Ovary (tissue), 9 donors: Measurements from ENCODE around the gene POLE3. TPM values are rescaled to one million over a fixed set of nuclear protein-coding genes. Genes with fewer than 3 reads are reported as not detected.
"Not testable (repeated sequence)": the region's sequence is repeated elsewhere in the genome, so short reads cannot be mapped to it uniquely, and the experiment has no call there.

ENCODE experiments used
- DNase-seq, 5 donors: peaks; one replicate each; pipeline ENCODE4 v3.0.0-alpha.2; 2019 to 2020
- H3K27ac ChIP-seq, 2 donors: fragments of 200-600 bp; one replicate each; pipeline versions ENCODE4 v1.5.1 to v1.8.0; 2019 to 2022
- H3K27me3 ChIP-seq: fragments of 200-600 bp; one replicate; pipeline ENCODE4 v1.8.0; 2022
- H3K36me3 ChIP-seq: fragments of 200-600 bp; sonication (generic); one replicate; pipeline ENCODE4 v1.5.1; 2019
- H3K4me1 ChIP-seq: one replicate; pipeline ENCODE4 v1.8.1; 2013; ENCODE audit warnings: mild to moderate bottlenecking, moderate library complexity; ENCODE audit not compliant: insufficient read depth
- H3K4me3 ChIP-seq: fragments of 200-600 bp; sonication (generic); one replicate; pipeline ENCODE4 v1.5.1; 2017
- H3K9me3 ChIP-seq, 2 donors: fragments of 200-600 bp in 1 of 2; sonication (generic) in 1 of 2; one replicate each; pipeline versions ENCODE4 v1.5.1 to v1.8.1; 2013 to 2019; ENCODE audit warnings: mild to moderate bottlenecking in 1 of 2, moderate library complexity in 1 of 2
- CTCF ChIP-seq, 3 donors: fragments of 450-650 bp in 2 of 3; fragments of 200-600 bp in 1 of 3; IDR thresholded peaks; one replicate each; pipeline versions ENCODE4 v1.5.1 to v1.8.0; 2016 to 2022; ENCODE audit warnings: antibody characterized with exemption in 3 of 3, mild to moderate bottlenecking in 1 of 3
- EP300 ChIP-seq: sonication (generic); formaldehyde crosslinking; IDR thresholded peaks from one replicate; pipeline ENCODE4 v1.6.1; 2017; ENCODE audit warnings: antibody characterized with exemption
- POLR2A ChIP-seq: fragments of 450-650 bp; IDR thresholded peaks from one replicate; pipeline ENCODE4 v1.6.1; 2017; ENCODE audit warnings: antibody characterized with exemption, mild to moderate bottlenecking, moderate library complexity
- WGBS, 3 donors: extraction: QIAGEN DNeasy Blood & Tissue Kit in 1 of 3; methylation state at CpG; one replicate each; pipeline versions ENCODE4 v1.1.5 to v1.1.7; 2013 to 2017; 5-methylcytosine and 5-hydroxymethylcytosine counted together
- intact Hi-C, 4 donors: fragments of 100-400 bp; cut with DNase I; formaldehyde crosslinking; loops; one replicate each; pipeline versions ENCODE4 v1.11.0 to v1.15.1; 2022 to 2023
- polyA plus RNA-seq, 2 donors: library from polyadenylated mRNA; stranded (reverse); fragments of 200-250 nt in 1 of 2; fragments of 350-450 nt in 1 of 2; fragmentation: Illumina TruSeq in 1 of 2; extraction: RNeasy Lipid Tissue Mini Kit (QIAGEN cat#74804) in 1 of 2; gene quantifications; one replicate each; pipeline ENCODE4 v1.2.3, GENCODE V29; 2013 to 2014
- total RNA-seq, 7 donors: library from RNA; depleted of rRNA in 2 of 7; stranded (reverse); fragments of >200 nt in 2 of 7; fragmentation: NEBNext Ultra II Directional in 3 of 7; extraction: Animal tissue kit (Norgen Biotek cat#: 25700) in 3 of 7; gene quantifications; one replicate each; pipeline versions ENCODE4 v1.1.0 to v1.2.4, GENCODE V29; 2016 to 2023
- donor health status: DM: no; HTN: no; CAD: no; lungs with moderate emphysema.
- donor health status: DM: no; HTN: no; CAD: no.
- donor health status: Bipolar disorder and iron deficiency.
- donor health status: DM: yes; HTN: yes; CAD: no.
- donor health status: DM: no; HTN: no; CAD: no.
- donor health status: DM: yes; HTN: yes; CAD: no.

The POLE3 gene
- total and polyA plus RNA-seq, 9 donors: 12.3 to 53.6 (median 25.9) TPM

- WGBS, 3 donors: 63 to 70% (median 68%) methylated on average over 13 of the region's 13 CpGs
- Histone ChIP-seq H3K4me1 (no peaks in the 10 kb centered on the region), H3K36me3 (no peaks in the 10 kb centered on the region), H3K9me3 (no peaks in the 10 kb centered on the region), H3K4me3 (no peak overlapping the region), H3K27me3 (no peaks in the 10 kb centered on the region), H3K27ac (no peak overlapping the region)
- TF ChIP-seq CTCF (IDR thresholded peaks at IDR 0.05): no peak
- TF ChIP-seq EP300: no peak
- TF ChIP-seq POLR2A: no peak
- DNase-seq: no peak
- intact Hi-C loops: no loop called here
Observed at GRCh38 chr9:113368982-113369854, 41.3 kb downstream of the POLE3 start.

GRCh38 chr9:113368348-113368981, 42.0 kb downstream of the POLE3 start:
- no peaks in the 10 kb centered on the region for H3K9me3 ChIP-seq
- no peak overlapping the region for H3K27ac ChIP-seq
- H3K27me3 ChIP-seq: no peaks in the 10 kb centered on the region
- no peaks in the 10 kb centered on the region for H3K36me3 ChIP-seq
- H3K4me3 ChIP-seq: no peak overlapping the region
- intact Hi-C loops: no loop called here
- no peaks in the 10 kb centered on the region for H3K4me1 ChIP-seq
- no peak for DNase-seq
- no peak for TF ChIP-seq CTCF (IDR thresholded peaks at IDR 0.05)
- TF ChIP-seq POLR2A: no peak
- TF ChIP-seq EP300: no peak
- WGBS, 3 donors: 80 to 82% (median 81%) methylated on average over 5 of the region's 5 CpGs

- H3K27ac ChIP-seq, H3K27me3 ChIP-seq, intact Hi-C loops, H3K4me1 ChIP-seq, H3K4me3 ChIP-seq, H3K9me3 ChIP-seq, DNase-seq, H3K36me3 ChIP-seq: not testable (repeated sequence)
- WGBS, 3 donors: 96 to 98% (median 97%) methylated on average over 3 of the region's 3 CpGs
Observed at GRCh38 chr9:113365652-113366051, 44.8 kb downstream of the POLE3 start.

GRCh38 chr9:113364951-113365350, 45.5 kb downstream of the POLE3 start:
- intact Hi-C loops: no loop called here
- DNase-seq: no peak
- Histone ChIP-seq H3K27me3 (no peaks in the 10 kb centered on the region), H3K27ac (no peak overlapping the region), H3K4me3 (no peak overlapping the region), H3K4me1 (no peaks in the 10 kb centered on the region), H3K9me3 (no peaks in the 10 kb centered on the region), H3K36me3 (no peaks in the 10 kb centered on the region)
- TF ChIP-seq POLR2A (no peak), EP300 (no peak), CTCF (IDR thresholded peaks at IDR 0.05) (no peak)
- WGBS, 3 donors: 55 to 80% (median 79%) methylated on average over 1 of the region's 1 CpG

GRCh38 chr9:113363336-113363735, 47.1 kb downstream of the POLE3 start:
- TF ChIP-seq CTCF (IDR thresholded peaks at IDR 0.05) (no peak), EP300 (no peak), POLR2A (no peak)
- DNase-seq: no peak
- Histone ChIP-seq H3K27me3 (no peaks in the 10 kb centered on the region), H3K36me3 (no peaks in the 10 kb centered on the region), H3K4me3 (no peak overlapping the region), H3K9me3 (no peaks in the 10 kb centered on the region), H3K4me1 (no peaks in the 10 kb centered on the region), H3K27ac (no peak overlapping the region)
- intact Hi-C loops: no loop called here
- WGBS, 3 donors: 64 to 91% (median 84%) methylated on average over 3 of the region's 3 CpGs
